ENCODE results near the gene CYBRD1.

CYBRD1 gene

GRCh38 chr2:171557363-171557762, 35.1 kb downstream of the CYBRD1 start:
- DNase-seq: no peak

GRCh38 chr2:171563301-171563700, 41.0 kb downstream of the CYBRD1 start:
- no peak for DNase-seq

DNA sequence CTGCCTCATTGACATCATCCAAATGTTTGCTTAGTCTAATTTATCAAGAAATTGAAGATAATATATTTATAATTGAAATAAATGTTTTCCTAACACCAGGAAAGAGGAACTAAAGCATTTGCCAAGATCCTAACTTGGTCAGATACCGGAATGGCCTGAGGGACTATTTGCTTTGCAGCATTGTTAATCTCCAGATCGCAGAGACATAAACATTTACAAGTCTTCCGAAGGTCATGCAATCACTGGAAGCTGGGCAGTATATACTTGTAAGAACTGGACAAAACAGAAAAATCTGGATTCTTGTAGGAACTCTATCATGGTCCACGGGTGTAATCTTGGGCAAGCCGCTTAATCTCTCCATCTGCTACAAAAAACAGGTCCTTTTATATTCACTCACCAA, 42.2 kb downstream of the CYBRD1 start:
- DNase-seq: no peak

DNA sequence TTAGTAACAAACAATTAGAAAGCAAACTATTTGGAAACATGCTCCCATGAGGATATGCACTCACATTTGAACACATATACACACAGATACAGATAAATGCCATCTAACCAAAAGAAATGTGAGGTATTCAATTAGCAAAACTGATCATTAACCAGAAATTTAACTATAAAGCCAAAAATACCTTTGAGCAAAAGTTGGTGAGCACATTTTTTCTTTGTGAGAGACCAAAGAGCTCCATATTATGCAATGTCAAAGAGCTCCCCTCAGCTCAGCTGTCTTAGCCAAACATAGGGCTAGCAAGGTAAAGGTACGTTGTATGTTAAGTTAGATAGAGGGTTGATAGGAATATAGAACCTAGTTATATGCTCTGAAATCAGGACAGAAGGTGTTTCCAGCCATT, 43.8 kb downstream of the CYBRD1 start:
- no peak for DNase-seq

- no peak for DNase-seq
Observed at GRCh38 chr2:171566753-171567152, 44.5 kb downstream of the CYBRD1 start.

DNA sequence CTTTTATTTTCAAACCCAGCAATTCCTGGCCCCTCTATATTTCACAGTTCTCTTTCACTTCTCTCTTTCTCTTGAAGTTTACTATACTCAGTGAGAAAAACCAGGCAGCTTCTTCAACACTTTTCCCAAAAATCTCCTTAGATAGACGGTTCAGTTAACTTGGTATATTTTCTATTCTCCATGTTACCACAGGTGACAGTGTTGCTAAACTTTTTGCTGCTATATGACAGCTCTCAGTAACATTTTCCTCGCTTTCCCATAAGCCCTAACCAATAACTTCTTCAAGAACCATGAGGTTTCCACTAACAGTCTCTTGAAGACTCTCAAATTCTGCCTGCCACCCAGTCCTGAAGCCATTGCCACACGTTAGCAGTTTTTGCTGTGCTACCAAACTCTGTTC, 45.8 kb downstream of the CYBRD1 start:
- no peak for DNase-seq

- no peak for DNase-seq
Observed at GRCh38 chr2:171571721-171572120, 49.4 kb downstream of the CYBRD1 start.

- DNase-seq: peak; percentile 35
Observed at GRCh38 chr2:171574149-171574795, 52.0 kb downstream of the CYBRD1 start.

DNA sequence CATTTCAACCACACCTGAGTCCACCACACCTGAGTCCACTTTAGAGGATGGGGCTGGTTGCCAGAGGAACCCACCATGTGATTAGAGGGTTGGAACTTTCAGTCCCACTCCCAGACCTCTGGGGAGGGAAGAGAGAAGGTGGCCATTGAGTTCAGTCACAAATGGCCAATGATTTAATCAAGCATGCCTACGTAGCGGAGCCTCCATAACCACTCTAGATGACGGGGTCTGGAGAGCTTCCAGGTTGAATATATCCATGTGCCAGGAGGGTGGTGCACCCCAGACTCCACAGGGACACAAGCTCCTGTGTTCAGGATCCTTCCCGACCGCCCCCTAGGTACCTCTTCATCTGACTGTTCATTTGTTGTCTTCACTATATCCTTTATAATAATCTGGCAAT, 53.3 kb downstream of the CYBRD1 start:
- DNase-seq: no peak

DNA sequence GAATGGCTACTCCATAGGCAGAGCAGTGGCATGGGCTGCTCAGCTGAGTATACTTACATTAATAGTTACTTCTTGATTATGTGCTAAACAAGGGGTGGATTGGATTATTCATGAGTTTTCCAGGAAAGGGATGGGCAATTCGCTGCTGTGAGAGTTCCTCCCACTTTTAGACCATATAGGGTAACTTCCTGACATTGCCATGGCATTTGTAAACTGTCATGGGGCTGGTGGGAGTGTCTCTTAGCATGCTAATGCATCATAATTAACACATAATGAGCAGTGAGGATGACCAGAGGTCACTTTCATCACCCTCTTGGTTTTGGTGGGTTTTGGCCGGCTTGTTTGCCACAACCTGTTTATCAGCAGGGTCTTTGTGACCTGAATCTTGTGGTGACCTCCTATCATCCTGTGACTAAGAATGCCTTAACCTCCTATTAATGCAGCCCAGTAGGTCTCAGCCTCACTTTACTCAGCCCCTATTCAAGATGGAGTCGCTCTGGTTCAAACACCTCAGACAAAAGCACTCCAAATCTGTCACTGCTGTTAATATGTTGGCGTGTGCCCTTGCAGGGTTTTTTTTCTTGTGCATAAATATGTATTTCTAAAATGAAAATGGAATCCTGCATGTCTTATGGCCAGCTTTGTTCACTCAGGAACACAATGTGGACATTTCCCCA, 56.0 kb downstream of the CYBRD1 start:
- DNase-seq: no peak

GRCh38 chr2:171579481-171579880, 57.2 kb downstream of the CYBRD1 start:
- DNase-seq: no peak

GRCh38 chr2:171583566-171583965, 61.3 kb downstream of the CYBRD1 start:
- no peak for DNase-seq

- no peak for DNase-seq
Observed at GRCh38 chr2:171584001-171584400, 61.7 kb downstream of the CYBRD1 start.

DNA sequence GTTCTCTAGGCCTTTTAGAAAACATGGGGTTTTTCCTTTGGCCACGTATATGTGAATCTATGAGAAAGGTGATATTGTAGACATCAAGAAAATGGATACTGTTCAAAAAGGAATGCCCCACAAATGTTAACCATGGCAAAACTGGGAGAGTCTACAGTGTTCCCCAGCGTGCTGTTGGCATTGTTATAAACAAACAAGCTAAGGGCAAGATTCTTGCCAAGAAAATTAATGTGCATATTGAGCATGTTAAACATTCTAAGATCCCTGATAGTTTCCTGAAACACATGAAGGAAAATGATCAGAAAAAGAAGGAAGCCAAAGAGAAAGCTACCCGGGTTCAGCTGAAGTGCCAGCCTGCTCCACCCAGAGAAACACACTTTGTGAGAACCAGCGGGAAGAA, 64.9 kb downstream of the CYBRD1 start:
- DNase-seq: no peak

DNA sequence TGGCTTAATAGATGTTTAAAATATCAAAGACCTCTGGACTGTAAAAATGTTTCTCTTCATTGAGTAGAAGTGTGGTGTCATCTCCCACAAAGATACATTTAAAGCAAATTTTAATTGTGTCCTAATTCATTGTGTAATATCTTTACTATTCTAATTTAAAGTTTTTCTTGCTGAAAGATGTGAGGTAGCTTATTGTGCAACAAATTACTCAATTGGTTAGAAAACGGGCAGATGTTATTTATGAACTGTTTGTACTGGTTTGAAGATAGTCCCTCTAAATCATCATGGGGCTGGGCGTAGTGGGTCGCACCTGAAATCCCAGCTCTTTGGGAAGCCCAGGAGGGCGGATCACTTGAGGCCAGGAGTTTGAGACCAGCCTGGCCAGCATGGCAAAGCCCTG, 65.3 kb downstream of the CYBRD1 start:
- DNase-seq: no peak

DNA sequence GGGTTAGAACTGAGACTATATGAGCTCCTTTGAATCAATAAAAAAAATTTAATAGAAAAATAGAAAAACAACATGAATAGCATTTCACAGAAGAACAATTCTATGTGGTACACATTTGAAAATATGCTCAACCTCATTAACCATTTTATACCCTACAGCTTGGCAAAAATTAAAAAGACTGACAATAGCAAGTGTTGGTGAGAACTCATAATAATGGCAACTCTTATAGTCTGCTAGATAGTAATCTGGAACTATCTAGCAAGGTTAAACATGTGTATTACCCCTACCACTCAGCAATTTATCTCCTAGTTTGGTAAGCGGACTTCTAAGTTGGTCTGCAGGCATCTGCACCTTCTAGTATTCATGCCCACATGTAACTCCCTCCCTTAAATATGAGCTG, 67.8 kb downstream of the CYBRD1 start:
- DNase-seq: no peak

DNA sequence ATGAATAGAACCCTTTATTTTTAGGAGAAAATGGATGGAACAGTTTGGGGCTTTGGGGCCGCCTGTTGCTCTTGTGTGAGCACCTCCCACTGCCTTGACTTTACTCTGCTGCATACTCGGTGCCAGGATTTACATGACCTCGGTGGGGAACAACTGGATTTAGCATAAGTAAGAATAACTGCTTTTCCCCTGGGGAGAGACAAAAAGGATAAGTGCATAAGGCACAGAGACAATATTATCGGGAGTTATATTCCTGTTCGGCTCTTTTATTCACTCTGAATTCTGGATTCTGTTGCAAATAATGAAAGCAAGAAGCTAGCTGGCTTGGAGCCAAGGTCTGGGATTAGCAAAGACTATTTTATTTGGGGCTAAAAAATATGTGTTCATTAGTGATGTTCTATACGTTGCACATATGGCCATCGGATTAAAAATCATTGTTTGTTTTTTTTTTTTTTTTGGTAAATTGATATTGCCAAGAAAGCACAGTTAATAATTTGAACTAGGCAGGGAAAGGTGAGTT, 69.8 kb downstream of the CYBRD1 start:
- peak; percentile 2 for DNase-seq

DNA sequence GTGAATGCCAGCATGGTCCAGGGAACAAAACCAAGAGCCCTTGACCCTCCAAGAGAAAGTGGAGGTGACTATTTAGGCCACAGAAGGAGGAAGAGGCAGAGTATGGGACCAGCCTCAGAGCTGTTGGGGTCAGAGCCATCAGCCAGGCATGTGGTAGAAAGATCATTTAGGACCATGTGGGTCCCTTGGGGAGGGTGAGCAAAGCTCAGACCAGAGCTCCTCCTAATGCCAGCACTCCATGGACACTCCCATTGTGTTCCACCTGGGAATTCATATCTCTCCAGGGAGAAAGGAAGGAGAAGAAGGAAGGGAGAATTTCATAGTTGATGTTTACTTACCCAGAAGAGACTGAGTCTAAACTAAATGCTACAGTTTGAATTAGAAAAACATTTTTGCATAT, 73.2 kb downstream of the CYBRD1 start:
- DNase-seq: no peak

DNA sequence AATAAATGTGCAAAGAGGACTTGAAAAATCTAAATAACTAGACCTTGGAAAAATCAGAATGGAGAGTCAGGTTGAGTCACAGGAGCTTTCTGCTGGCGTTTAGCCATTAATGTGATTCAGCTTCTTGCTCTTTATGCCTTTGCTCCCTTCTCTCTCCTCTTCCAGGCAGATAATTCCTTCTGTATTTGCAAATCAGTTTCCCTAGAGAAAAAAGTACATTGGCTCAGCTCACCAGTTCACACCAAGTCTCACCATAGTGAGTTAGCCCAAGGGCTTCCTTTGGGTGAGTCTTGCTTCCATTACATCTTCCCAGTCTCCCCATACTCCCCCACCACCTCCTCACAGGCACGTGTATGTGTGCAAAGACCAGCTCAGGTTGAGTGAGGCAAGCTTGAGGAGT, 73.6 kb downstream of the CYBRD1 start:
- no peak for DNase-seq

GRCh38 chr2:171598713-171599319, 76.5 kb downstream of the CYBRD1 start:
- peak; percentile 37 for DNase-seq

DNA sequence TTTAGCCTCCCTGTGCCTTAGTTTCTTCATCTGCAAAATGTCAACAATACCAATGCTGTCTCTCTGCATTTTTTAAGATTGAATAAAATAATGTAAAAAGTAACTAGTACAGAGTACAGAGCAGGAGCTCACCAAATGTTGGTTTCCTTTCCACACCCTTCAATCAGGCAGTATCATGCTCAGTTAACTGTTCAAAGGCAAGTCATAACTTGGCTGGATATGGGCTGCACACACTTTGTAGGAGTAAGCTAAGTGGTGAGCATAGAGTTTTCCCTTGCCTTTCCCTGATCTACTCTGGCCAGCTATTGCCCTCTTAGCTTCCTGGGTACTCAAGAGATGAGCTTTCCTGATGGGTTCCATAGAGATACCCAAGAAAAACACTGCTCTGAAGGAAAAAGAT, 77.9 kb downstream of the CYBRD1 start:
- no peak for DNase-seq

DNA sequence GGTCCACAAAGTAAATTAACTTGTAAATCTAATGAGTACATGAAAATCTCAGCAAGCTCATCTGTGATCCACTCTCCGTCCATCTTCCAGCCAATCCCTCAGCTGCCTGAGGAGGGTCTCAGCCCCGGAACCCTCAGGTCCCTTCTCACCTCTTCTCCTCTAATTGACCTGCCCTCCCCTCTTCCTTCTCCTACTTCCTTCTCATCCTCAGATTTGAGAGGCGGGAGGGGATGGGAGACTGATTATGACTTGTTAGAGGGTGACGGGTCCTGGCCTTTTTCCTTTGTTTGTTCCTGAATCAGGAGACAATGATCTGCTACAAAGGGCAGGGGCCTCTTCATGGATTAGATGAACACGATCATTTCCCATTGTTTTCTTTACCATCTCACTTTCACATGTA, 80.1 kb downstream of the CYBRD1 start:
- DNase-seq: no peak
